Body of pancreas (tissue), 4 donors: ENCODE measurements around the gene PDZD8. TPM values are rescaled to one million over a fixed set of nuclear protein-coding genes. Genes with fewer than 3 reads are reported as not detected.

Source experiments
- ATAC-seq: fragments of 150-250 bp; one replicate; pipeline ENCODE4 v1.9.1; 2016
- DNase-seq, 4 donors: peaks; one replicate each; pipeline ENCODE4 v3.0.0-alpha.2; 2019
- H3K27ac ChIP-seq, 4 donors: fragments of 200-600 bp; sonication (generic); 1 replicate in 3 of 4; 2 replicates in 1 of 4; pipeline versions ENCODE4 v1.5.1 to v1.6.1; 2016 to 2019; ENCODE audit warnings: mild to moderate bottlenecking in 1 of 4, mixed read lengths in 1 of 4, moderate library complexity in 1 of 4
- H3K27me3 ChIP-seq, 2 donors: fragments of 200-600 bp; sonication (generic); one replicate each; pipeline ENCODE4 v1.6.0; 2016; ENCODE audit warnings: mild to moderate bottlenecking in 1 of 2
- H3K36me3 ChIP-seq, 2 donors: fragments of 200-600 bp; sonication (generic); replicated peaks in 1 of 2; 2 replicates each; pipeline ENCODE4 v1.5.1; 2016; ENCODE audit warnings: low read depth in 2 of 2; ENCODE audit not compliant: insufficient read depth in 1 of 2
- H3K4me1 ChIP-seq: fragments of 200-600 bp; sonication (generic); one replicate; pipeline ENCODE4 v1.6.0; 2016
- H3K4me3 ChIP-seq, 2 donors: fragments of 200-600 bp; sonication (generic); 1 replicate in 1 of 2; 2 replicates in 1 of 2; pipeline ENCODE4 v1.5.1; 2016 to 2019
- H3K9me3 ChIP-seq, 3 donors: fragments of 200-600 bp; sonication (generic); 1 replicate in 2 of 3; 2 replicates in 1 of 3; pipeline ENCODE4 v1.5.1; 2016
- CTCF ChIP-seq, 7 experiments: fragments of 450-650 bp in 4 of 7; fragments of 200-600 bp in 3 of 7; sonication (generic) in 3 of 7; IDR thresholded peaks; one replicate each; pipeline ENCODE4 v1.5.1; 2016 to 2019; ENCODE audit warnings: antibody characterized with exemption in 7 of 7
- POLR2A ChIP-seq, 3 donors: fragments of 450-650 bp; IDR thresholded peaks; one replicate each; pipeline ENCODE4 v1.6.1; 2016; ENCODE audit warnings: antibody characterized with exemption in 3 of 3, mild to moderate bottlenecking in 2 of 3
- WGBS, 2 donors: methylation state at CpG; one replicate each; pipeline ENCODE4 v1.1.5; 2017; 5-methylcytosine and 5-hydroxymethylcytosine counted together
- intact Hi-C: fragments of 100-400 bp; cut with DNase I; formaldehyde crosslinking; loops from one replicate; pipeline ENCODE4 v1.15.1; 2023
- total RNA-seq, 2 donors: library from RNA; depleted of rRNA; stranded (reverse); fragments of >200 nt; gene quantifications; one replicate each; pipeline ENCODE4 v1.1.0, GENCODE V29; 2016

Gene PDZD8
- total RNA-seq, 2 donors from 2014 or later: 34.3 to 36.8 TPM

GRCh38 chr10:117360994-117361667, 14.1 kb downstream of the PDZD8 start:
- H3K27me3 ChIP-seq: no peaks in the 10 kb centered on the region
- no peak for DNase-seq
- no peaks in the 10 kb centered on the region for H3K9me3 ChIP-seq
- no peak overlapping the region for H3K4me3 ChIP-seq
- H3K36me3 ChIP-seq: no peaks in the 10 kb centered on the region
- peak; percentile 16 for ATAC-seq
- WGBS, 2 donors: 5 to 6% methylated on average over 3 of the region's 3 CpGs
- TF ChIP-seq POLR2A (IDR thresholded peaks at IDR 0.05): no peak
- no peak for TF ChIP-seq CTCF (IDR thresholded peaks at IDR 0.05)
- intact Hi-C loops: no loop called here
- H3K27ac ChIP-seq: peak overlapping the region in 3 of 4 donors; percentile 52 to 90 (median 57)
- H3K4me1 ChIP-seq: peaks cover 94% of the 10 kb centered on the region

- Histone ChIP-seq H3K27ac (peak overlapping the region in 3 of 4 donors; percentile 14 to 90 (median 52)), H3K4me1 (peaks cover 95% of the 10 kb centered on the region)
- ATAC-seq: no peak
Measured at GRCh38 chr10:117360016-117360415, 15.2 kb downstream of the PDZD8 start.

DNA sequence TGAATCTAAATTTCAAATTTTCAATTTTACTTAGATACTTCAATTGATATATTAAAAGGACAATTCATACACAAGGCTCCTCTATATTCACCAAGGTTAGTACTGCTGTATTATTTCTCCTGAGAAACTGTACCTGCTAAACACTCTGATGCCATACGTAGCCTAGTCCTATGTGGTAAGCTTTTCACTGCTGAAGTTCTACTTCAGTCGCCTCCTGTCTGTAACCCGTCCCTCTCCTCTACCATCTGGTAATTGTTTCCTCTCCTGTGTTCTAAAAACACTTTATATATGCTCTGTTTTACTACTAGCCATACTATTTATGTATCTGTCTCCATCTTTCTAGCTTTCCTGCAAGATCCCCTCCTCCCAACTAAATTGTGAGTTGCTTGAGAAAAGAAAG, 20.2 kb downstream of the PDZD8 start:
- H3K4me1 ChIP-seq: peaks cover 60% of the 10 kb centered on the region
- no peak for DNase-seq

More at GRCh38 chr10:117360016-117360415, 15.2 kb downstream of the PDZD8 start:
- TF ChIP-seq POLR2A (IDR thresholded peaks at IDR 0.05) (no peak), CTCF (IDR thresholded peaks at IDR 0.05) (no peak)
- WGBS, 2 donors: 48 to 70% methylated on average over 1 of the region's 1 CpG
- Histone ChIP-seq H3K36me3 (no peaks in the 10 kb centered on the region), H3K4me3 (no peak overlapping the region), H3K27me3 (no peaks in the 10 kb centered on the region), H3K9me3 (no peaks in the 10 kb centered on the region)
- intact Hi-C loops: no loop called here
- no peak for DNase-seq

DNA sequence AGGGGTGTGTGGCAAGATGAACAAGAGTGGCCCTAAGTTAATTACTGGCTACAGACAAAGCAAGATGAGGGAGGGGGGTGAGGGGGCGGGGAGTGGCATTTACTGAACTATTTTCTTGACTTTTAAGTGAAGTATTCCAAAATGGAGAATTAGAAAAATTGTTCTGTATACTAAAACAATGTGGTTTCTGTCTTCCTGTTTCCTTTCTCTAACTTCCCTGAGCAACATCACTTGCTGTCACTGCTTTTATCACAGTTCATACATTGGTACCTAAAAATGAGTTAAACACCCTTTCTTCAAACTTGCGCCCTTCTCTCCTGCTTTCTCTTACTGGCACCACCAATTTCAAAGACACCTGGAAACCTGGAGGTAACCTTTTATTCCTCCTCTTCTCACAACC, 21.6 kb downstream of the PDZD8 start:
- DNase-seq: no peak
- no peak for TF ChIP-seq CTCF (IDR thresholded peaks at IDR 0.05)
- no peak for TF ChIP-seq POLR2A (IDR thresholded peaks at IDR 0.05)
- no peak for ATAC-seq
- Histone ChIP-seq H3K4me3 (no peak overlapping the region), H3K36me3 (no peaks in the 10 kb centered on the region), H3K9me3 (no peaks in the 10 kb centered on the region), H3K27ac (no peak overlapping the region), H3K27me3 (no peaks in the 10 kb centered on the region), H3K4me1 (peaks cover 50% of the 10 kb centered on the region)
- 78 to 95% methylated on average over 2 of the region's 2 CpGs for WGBS, 2 donors
- intact Hi-C loops: no loop called here

More for the DNA sequence above, 20.2 kb downstream of the PDZD8 start:
- Histone ChIP-seq H3K9me3 (no peaks in the 10 kb centered on the region), H3K36me3 (no peaks in the 10 kb centered on the region), H3K4me3 (no peak overlapping the region), H3K27me3 (no peaks in the 10 kb centered on the region), H3K27ac (no peak overlapping the region)
- 59 to 61% methylated on average over 3 of the region's 3 CpGs for WGBS, 2 donors
- TF ChIP-seq POLR2A (IDR thresholded peaks at IDR 0.05): no peak
- no peak for TF ChIP-seq CTCF (IDR thresholded peaks at IDR 0.05)
- intact Hi-C loops: no loop called here
- no peak for ATAC-seq

DNA sequence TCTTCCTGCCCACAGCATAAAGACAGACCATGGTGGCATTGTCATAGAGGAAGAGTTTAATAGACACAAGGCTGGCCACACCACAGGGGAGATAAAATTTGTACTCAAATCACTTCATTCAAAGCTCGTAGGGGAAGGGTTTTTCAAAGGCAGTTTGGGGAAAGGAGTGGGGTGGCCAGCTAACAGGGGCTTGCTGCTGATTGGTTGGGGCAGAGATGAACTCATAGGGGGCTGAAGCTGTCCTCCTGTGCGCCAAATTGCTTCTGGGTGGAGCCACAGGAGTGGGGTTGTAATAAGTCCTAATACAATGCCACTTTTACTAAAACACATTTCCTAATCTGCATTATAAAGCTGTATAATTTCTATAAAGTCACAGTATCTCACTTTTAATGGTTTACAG, 22.5 kb downstream of the PDZD8 start:
- ATAC-seq: no peak
- peaks cover 43% of the 10 kb centered on the region for H3K4me1 ChIP-seq
- TF ChIP-seq CTCF (IDR thresholded peaks at IDR 0.05) (no peak), POLR2A (IDR thresholded peaks at IDR 0.05) (no peak)

More for the DNA sequence above, 22.5 kb downstream of the PDZD8 start:
- Histone ChIP-seq H3K4me3 (no peak overlapping the region), H3K27ac (no peak overlapping the region), H3K36me3 (no peaks in the 10 kb centered on the region), H3K9me3 (no peaks in the 10 kb centered on the region), H3K27me3 (no peaks in the 10 kb centered on the region)
- DNase-seq: no peak
- intact Hi-C loops: no loop called here
- 92 to 100% methylated on average over 2 of the region's 2 CpGs for WGBS, 2 donors
